Measurements from ENCODE around the gene FAM20B.
A peak's percentile ranks its signal among the peaks of the same experiment; 100 is the strongest.

DNA sequence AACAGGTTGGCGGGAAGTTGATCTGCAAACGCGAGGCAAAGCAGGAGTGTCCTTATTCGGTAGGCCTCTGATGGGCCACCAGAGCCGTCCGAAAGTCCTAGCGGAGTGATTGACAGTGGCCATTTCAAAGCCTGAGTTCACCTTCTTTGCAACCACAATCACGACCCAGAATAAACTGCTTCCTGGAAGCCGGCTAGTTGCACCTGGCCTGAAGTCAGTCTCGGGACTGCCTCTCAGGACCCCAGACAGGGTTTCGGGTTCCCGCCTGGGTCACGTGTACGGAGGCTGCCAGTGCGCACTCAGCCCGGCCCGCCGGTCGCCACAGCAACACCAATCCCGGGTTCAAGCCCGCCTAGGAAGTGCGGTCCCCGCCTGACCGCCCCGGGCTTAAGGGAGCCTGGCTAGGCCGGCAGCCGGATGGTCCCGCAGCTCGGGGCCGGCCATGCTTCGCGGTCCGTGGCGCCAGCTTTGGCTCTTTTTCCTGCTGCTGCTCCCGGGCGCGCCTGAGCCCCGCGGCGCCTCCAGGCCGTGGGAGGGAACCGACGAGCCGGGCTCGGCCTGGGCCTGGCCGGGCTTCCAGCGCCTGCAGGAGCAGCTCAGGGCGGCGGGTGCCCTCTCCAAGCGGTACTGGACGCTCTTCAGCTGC lies 56.1 kb downstream of the FAM20B start, which contains the start of gene TOR3A:
- TF ChIP-seq, protein P1, sequence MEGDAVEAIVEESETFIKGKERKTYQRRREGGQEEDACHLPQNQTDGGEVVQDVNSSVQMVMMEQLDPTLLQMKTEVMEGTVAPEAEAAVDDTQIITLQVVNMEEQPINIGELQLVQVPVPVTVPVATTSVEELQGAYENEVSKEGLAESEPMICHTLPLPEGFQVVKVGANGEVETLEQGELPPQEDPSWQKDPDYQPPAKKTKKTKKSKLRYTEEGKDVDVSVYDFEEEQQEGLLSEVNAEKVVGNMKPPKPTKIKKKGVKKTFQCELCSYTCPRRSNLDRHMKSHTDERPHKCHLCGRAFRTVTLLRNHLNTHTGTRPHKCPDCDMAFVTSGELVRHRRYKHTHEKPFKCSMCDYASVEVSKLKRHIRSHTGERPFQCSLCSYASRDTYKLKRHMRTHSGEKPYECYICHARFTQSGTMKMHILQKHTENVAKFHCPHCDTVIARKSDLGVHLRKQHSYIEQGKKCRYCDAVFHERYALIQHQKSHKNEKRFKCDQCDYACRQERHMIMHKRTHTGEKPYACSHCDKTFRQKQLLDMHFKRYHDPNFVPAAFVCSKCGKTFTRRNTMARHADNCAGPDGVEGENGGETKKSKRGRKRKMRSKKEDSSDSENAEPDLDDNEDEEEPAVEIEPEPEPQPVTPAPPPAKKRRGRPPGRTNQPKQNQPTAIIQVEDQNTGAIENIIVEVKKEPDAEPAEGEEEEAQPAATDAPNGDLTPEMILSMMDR (IDR thresholded peaks at IDR 0.05), result no peak
- TF ChIP-seq POLR2AphosphoS5 (IDR thresholded peaks at IDR 0.05) (peak; percentile 72 to 94 (median 89)), POLR2A (IDR thresholded peaks at IDR 0.05) (peak; percentile 53 to 74)

Measured in sigmoid colon (tissue), 4 donors.